Femur (tissue), 1 donor: ENCODE data around the gene GORAB.

Source experiments
- DNase-seq: peaks from one replicate; pipeline ENCODE4 v3.0.0-alpha.2; 2017

The GORAB gene, protein sequence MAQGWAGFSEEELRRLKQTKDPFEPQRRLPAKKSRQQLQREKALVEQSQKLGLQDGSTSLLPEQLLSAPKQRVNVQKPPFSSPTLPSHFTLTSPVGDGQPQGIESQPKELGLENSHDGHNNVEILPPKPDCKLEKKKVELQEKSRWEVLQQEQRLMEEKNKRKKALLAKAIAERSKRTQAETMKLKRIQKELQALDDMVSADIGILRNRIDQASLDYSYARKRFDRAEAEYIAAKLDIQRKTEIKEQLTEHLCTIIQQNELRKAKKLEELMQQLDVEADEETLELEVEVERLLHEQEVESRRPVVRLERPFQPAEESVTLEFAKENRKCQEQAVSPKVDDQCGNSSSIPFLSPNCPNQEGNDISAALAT

DNA sequence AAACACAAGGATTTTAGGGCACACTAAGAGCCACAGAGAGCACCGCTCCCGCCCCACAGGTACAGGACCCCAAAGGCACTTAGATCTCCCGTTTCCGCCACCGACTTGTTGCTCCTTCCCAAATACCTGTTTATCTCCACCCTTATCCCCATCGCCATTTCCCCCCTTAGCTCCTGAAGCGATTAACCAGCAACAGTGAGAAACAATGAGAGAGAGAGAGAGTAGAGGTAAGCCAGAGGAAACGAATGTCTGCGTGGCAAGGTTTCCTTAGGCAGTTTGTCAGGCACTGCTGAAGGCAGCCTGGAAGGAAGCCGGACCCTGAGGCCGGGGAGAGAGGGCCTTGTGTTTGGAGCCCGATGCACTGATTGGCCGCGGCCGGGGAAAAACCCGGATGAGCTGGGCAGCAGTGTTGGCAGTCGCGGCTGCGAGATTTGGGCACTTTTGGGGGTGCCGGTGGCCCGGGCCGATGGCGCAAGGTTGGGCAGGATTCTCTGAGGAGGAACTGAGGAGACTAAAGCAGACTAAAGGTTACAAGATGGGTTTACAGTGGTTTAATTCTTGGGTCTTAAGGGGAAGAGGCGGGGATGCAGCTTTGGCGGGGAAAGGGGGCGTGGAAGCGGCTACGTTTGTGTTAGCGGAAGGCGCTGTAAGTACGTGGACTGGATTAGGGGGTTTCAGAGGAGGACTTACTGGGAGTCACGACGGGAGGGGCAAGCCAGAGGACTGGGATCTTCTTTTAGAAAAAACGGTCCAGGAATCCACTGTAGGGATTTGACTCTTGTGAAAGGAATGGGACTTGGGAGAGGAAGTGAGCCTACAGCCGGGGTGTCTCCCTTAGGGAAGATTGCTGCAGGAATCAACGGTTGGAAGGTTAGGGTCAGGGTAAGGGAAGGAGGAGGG lies at the start of gene GORAB:
TSS of gene GORAB (plus strand) at position 409 of the 900 bp plus-strand sequence. CDS start at position 467, 58 bp downstream.
- DNase-seq = peak; percentile 95

- no peak for DNase-seq
Measured at GRCh38 chr1:170483051-170483450, 48.9 kb upstream of the GORAB start.

- DNase-seq = no peak
Measured at GRCh38 chr1:170487503-170487902, 44.5 kb upstream of the GORAB start.

GRCh38 chr1:170491291-170491690 lies 40.7 kb upstream of the GORAB start:
- no peak for DNase-seq

- DNase-seq = peak; percentile 47
Measured at GRCh38 chr1:170494369-170494768, 37.6 kb upstream of the GORAB start.

DNA sequence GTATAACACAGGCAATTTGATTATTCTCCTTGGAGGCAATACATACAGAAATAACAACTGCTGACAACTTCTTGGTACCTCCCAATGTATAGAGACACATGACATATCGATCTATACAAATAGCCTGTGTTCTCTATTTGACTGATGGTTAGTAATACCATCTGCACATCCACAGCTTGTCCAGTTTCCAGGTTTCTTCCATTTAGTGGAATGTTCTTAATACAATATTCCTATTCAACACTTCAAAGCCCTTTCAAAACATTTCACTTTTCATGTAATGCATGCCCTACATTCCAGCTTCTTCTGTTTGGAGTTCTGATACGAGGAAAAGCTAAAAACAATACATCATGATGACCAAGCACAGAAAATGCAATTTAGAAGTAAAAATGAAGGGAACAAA lies 37.0 kb upstream of the GORAB start:
- no peak for DNase-seq

GRCh38 chr1:170498876-170499275 lies 33.1 kb upstream of the GORAB start:
- DNase-seq = no peak

GRCh38 chr1:170503665-170504064 lies 28.3 kb upstream of the GORAB start:
- no peak for DNase-seq

DNA sequence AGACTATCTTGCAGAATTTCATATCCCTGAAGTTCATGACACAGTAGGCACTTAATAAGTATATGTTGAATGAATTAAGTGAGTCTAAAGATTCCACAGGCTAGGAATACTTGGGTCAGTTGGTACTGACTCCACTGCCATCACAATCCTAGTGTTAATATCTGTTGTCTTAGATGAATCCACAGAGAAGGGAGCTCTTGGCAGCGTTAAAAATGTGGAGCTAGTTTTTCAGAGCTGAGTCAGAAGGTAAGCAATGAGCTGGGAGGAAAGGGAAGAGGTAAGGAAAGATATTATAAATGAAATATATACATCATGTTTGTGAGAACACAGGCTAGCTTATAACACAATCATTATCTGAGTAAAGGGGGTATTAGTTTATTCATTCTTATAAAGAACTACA lies 21.8 kb upstream of the GORAB start:
- no peak for DNase-seq

GRCh38 chr1:170511038-170511437 lies 20.9 kb upstream of the GORAB start:
- peak; percentile 19 for DNase-seq

DNA sequence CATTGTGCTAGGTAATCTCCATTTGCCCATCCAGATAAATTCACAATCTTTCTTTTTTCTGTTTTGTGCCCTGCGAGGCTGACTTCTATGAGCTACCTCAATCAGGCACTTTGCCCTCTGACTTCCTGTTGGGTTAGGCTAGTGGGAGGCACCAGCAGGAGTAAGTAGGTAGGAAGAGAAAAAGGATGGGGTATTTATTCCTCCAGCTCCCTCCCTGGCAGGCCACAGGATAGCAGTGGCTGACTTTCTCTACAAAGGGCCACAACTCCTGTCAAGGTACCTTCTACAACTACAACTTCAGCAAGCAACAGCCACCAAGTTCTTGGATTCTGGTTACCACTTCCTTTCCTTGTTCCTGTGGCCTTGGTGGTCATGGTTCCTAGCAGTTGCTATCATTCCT lies 18.8 kb upstream of the GORAB start:
- no peak for DNase-seq

DNA sequence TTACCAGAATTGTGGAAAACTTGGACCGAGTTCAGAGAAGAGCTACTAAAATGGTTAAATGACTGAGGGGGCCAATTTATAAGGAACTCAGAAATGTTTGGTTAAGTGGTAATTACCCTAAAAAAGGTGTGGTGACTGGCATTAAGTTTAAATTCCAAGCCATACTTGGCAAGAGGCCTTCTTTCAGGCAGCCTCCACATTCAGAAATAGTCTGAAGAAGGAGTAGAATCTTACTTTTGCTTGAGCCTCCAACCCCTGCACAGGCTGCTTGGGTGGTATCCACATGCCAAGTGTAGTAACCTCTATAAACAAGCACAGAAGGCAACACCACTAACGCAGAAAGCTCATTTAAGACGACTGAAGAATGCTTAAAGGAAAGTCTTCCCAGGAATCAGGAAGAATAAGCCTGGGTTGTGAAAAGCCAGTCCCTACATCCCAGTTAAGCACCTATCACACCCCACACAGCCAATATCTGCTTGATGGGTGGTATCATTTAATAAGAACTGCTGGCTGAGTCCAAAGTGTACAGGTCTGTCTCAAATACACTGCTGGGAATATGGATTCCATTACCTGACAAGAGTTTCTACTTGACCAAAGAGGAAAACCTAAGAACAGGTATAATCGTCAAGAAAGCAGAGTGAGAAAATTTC lies 13.7 kb upstream of the GORAB start:
- no peak for DNase-seq

- no peak for DNase-seq
Measured at GRCh38 chr1:170518965-170519364, 13.0 kb upstream of the GORAB start.

GRCh38 chr1:170520601-170521000 lies 11.4 kb upstream of the GORAB start:
- no peak for DNase-seq

GRCh38 chr1:170521818-170522217 lies 10.1 kb upstream of the GORAB start:
- DNase-seq = no peak

- peak; percentile 30 for DNase-seq
Measured at GRCh38 chr1:170530972-170531757, 801 bp upstream of the GORAB start.

DNA sequence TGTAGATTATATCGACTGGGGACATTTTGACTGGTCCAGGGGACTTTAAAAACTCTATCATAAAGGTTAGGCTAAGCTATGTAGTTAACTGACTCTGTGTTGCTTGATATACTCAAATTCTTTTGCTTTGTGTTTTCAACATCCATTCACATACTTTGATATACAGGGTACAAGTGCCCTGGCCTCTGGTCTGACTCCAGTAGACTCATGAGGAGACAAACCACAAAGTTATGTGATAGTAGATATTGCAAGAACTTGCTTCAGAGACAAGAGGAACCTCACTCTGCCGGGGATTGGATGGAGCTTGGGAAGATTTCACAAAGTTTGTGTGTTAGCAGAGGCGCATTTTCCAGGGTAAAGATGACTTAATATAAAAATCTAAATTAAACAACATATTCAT lies 1.3 kb downstream of the GORAB start:
- DNase-seq = no peak

DNA sequence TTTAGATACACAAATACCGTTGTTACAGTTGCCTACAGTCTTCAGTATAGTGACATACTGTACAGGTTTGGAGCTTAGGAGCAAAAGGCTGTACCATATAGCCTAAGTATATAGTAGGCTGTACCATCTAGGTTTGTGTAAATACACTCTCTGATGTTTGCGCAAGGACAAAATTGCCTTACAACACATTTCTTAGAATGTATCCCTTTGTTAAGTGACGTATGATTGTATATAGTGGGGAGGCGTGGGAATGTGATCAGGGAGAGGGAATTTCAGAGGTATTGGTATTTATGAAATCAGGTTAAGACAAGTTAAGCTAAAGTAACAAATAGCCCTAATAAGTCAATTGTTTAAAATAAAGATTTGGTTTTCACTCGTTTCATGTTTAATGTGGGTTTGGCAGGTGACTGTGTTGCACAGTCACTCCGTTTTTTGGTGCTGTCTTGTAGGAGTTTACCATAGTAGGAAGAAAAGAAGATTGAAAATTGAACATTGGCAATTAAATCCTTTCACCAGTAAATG lies 2.7 kb downstream of the GORAB start:
- DNase-seq = no peak

DNA sequence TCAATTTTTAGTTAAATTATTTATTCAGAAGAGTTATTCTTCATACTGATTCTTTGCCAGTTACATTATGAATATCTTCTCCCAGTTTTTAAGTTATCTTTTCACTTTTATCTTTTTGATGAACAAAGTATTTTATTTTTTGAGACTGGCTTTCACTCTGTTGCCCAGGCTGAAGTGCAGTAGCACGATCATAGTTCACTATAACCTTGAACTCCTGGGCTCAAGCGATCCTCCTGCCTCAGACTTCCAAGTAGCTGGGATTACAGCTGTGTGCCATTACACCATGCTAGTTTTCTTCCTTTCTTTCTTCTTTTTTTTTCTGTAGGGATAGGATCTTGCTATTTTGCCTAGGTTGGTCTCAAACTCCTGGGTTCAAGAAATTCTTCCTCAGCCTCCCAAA lies 3.5 kb downstream of the GORAB start:
- no peak for DNase-seq

DNA sequence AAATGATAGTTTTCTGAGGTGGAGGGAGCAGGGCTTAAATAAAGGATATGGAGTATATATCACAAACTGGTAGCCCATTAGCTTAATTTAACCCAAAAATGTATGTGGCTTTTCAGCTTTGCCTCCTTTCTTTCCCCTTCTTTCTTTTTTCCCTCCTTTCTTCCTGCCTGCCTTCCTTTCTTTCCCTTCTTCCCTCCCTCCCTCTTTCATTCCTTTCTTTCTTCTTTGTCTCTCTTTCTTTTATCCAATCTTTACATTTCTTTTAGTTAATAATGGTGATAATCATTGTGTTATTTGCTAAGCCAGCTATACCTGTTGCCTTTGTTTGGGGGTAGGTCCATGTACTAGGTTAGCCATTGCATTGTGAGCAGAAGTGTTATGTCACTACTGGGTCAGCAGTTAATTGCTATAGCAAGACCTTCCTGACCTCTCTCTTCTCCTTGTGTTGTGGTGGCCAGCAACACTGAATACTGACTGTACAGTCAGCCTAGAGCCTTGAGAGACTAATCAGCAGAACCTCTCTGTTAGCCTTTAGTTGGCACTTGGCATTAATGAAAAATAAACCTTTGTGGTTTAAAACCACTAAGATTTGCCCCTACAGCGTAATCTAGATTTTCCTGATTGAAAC lies 5.1 kb downstream of the GORAB start:
- DNase-seq = no peak

DNA sequence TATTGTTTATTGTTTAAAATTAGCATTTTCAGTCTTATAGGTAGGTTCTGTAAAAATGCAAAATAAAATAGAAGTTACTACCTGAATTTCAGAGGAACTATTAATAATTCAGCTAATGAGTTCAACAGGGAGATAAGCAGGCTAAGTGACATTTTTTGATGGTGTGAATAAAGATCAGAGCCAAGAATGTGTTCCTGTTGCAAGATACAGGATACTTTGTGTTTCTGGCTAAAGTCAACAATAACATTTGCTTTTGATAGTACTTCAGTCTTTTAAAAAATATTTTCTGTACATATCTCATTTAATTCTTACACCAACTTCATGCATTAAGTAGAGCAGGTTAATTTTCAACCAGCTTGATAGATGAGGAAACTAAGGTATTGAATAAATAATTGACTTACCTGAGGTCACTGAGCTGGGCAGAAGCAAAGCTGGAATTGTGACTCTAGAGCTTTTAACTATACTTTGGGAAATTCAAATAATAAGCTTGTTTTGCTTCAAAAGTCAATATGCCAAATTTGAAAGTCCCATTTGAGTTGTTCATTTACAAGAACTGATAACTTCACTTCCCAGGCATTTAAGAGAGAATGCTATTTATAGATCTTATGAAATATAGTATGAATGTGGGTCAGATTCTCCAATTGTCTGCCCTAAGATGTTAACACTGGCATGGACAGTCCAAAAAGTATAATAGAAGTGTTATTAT lies 6.0 kb downstream of the GORAB start:
- DNase-seq = no peak
